H9 (cell line): ENCODE data around the gene CDH13. TPM values are rescaled to one million over a fixed set of nuclear protein-coding genes. Genes with fewer than 3 reads are reported as not detected.

ENCODE experiments used
- DNase-seq: peaks from one replicate; pipeline ENCODE4 v3.0.0-alpha.2; 2017
- H2AFZ ChIP-seq: one replicate; pipeline ENCODE4 v1.6.1; 2013; ENCODE audit warnings: mild to moderate bottlenecking, low read length, control low read depth, moderate library complexity
- H2AK5ac ChIP-seq: 2 replicates; pipeline ENCODE4 v1.6.1; 2013; ENCODE audit warnings: low read length, control low read depth, mixed read lengths; ENCODE audit not compliant: insufficient read length
- H2BK120ac ChIP-seq: one replicate; pipeline ENCODE4 v1.6.1; 2013; ENCODE audit warnings: low read depth, mild to moderate bottlenecking, low read length, control low read depth, inconsistent platforms; ENCODE audit not compliant: poor library complexity, severe bottlenecking
- H2BK12ac ChIP-seq: 2 replicates; pipeline ENCODE4 v1.6.1; 2013; ENCODE audit warnings: low read length, control low read depth, mixed read lengths, low read depth; ENCODE audit not compliant: insufficient read length
- H2BK15ac ChIP-seq: 2 replicates; pipeline ENCODE4 v1.6.1; 2013; ENCODE audit warnings: low read depth, low read length, control low read depth
- H2BK20ac ChIP-seq: one replicate; pipeline ENCODE4 v1.6.1; 2013; ENCODE audit warnings: low read depth, mild to moderate bottlenecking, low read length, control low read depth, inconsistent platforms; ENCODE audit not compliant: poor library complexity, severe bottlenecking
- H2BK5ac ChIP-seq: 2 replicates; pipeline ENCODE4 v1.6.1; 2013; ENCODE audit warnings: low read length, control low read depth, mixed read lengths; ENCODE audit not compliant: insufficient read length
- H3K14ac ChIP-seq: 2 replicates; pipeline ENCODE4 v1.6.1; 2013; ENCODE audit warnings: low read length, control low read depth; ENCODE audit not compliant: insufficient read depth
- H3K18ac ChIP-seq: 2 replicates; pipeline ENCODE4 v1.6.1; 2013; ENCODE audit warnings: low read depth, mild to moderate bottlenecking, mixed read lengths, low read length, control low read depth; ENCODE audit not compliant: insufficient read length
- H3K23ac ChIP-seq: 2 replicates; pipeline ENCODE4 v1.6.1; 2013; ENCODE audit warnings: low read length, control low read depth, mixed read lengths, low read depth; ENCODE audit not compliant: insufficient read length
- H3K23me2 ChIP-seq: 2 replicates; pipeline ENCODE4 v1.6.1; 2013; ENCODE audit warnings: low read depth, mild to moderate bottlenecking, mixed read lengths, low read length, control low read depth; ENCODE audit not compliant: insufficient read length, poor library complexity, severe bottlenecking
- H3K27ac ChIP-seq: 2 replicates; pipeline ENCODE4 v1.5.1; 2013; ENCODE audit warnings: low read length, control low read depth, mixed read lengths, low read depth; ENCODE audit not compliant: insufficient read length
- H3K27me3 ChIP-seq: 2 replicates; pipeline ENCODE4 v1.6.1; 2013; ENCODE audit warnings: low read length, control low read depth, inconsistent platforms; ENCODE audit not compliant: insufficient read depth
- H3K4ac ChIP-seq: 2 replicates; pipeline ENCODE4 v1.6.1; 2013; ENCODE audit warnings: low read depth, mild to moderate bottlenecking, control low read depth, inconsistent platforms, low read length, moderate library complexity
- H3K4me1 ChIP-seq: 2 replicates; pipeline ENCODE4 v1.6.1; 2013; ENCODE audit warnings: low read length, control low read depth, inconsistent platforms; ENCODE audit not compliant: insufficient read depth
- H3K4me2 ChIP-seq: 2 replicates; pipeline ENCODE4 v1.6.1; 2013; ENCODE audit warnings: low read length, control low read depth, mixed read lengths; ENCODE audit not compliant: insufficient read length, insufficient read depth
- H3K56ac ChIP-seq: 2 replicates; pipeline ENCODE4 v1.6.1; 2013; ENCODE audit warnings: low read depth, mild to moderate bottlenecking, mixed read lengths, low read length, control low read depth; ENCODE audit not compliant: insufficient read length
- H3K79me1 ChIP-seq: 2 replicates; pipeline ENCODE4 v1.6.1; 2013; ENCODE audit warnings: low read depth, mild to moderate bottlenecking, moderate library complexity, low read length, control low read depth, inconsistent platforms; ENCODE audit not compliant: insufficient read depth, poor library complexity, severe bottlenecking
- H3K79me2 ChIP-seq: 2 replicates; pipeline ENCODE4 v1.6.1; 2013; ENCODE audit warnings: low read length, control low read depth, inconsistent platforms; ENCODE audit not compliant: insufficient read depth
- H3K9ac ChIP-seq: 2 replicates; pipeline ENCODE4 v1.6.1; 2013; ENCODE audit warnings: low read length, control low read depth, mixed read lengths; ENCODE audit not compliant: insufficient read length; ENCODE audit errors: extremely low read depth
- H3K9me3 ChIP-seq: one replicate; pipeline ENCODE4 v1.6.1; 2013; ENCODE audit warnings: low read depth, low read length, inconsistent platforms; ENCODE audit not compliant: control insufficient read depth
- H3T11ph ChIP-seq: one replicate; pipeline ENCODE4 v1.6.1; 2013; ENCODE audit warnings: mild to moderate bottlenecking, low read length, control low read depth, inconsistent platforms
- H4K20me1 ChIP-seq: one replicate; pipeline ENCODE4 v1.6.1; 2013; ENCODE audit not compliant: control insufficient read depth, insufficient read length, insufficient read depth
- H4K5ac ChIP-seq: 2 replicates; pipeline ENCODE4 v1.6.1; 2013; ENCODE audit warnings: low read depth, mild to moderate bottlenecking, mixed read lengths, low read length, control low read depth; ENCODE audit not compliant: insufficient read length
- H4K8ac ChIP-seq: replicated peaks from 2 replicates; pipeline ENCODE4 v1.6.1; 2013; ENCODE audit warnings: low read length, control low read depth, mixed read lengths, low read depth; ENCODE audit not compliant: insufficient read length
- H4K91ac ChIP-seq: 2 replicates; pipeline ENCODE4 v1.6.1; 2013; ENCODE audit warnings: low read depth, mild to moderate bottlenecking, moderate library complexity, mixed read lengths, low read length, control low read depth; ENCODE audit not compliant: insufficient read length
- H3K27ac Mint-ChIP-seq, 3 experiments: 2 replicates in 2 of 3; 3 replicates in 1 of 3; pipeline ENCODE4 v1.8.0; 2020 to 2021; ENCODE audit warnings: mixed read lengths in 3 of 3, mild to moderate bottlenecking in 1 of 3, moderate library complexity in 1 of 3
- H3K27me3 Mint-ChIP-seq: 2 replicates; pipeline ENCODE4 v1.8.0; 2021; ENCODE audit warnings: low read depth, mild to moderate bottlenecking, moderate library complexity, mixed read lengths
- H3K36me3 Mint-ChIP-seq, 3 experiments: 2 replicates in 2 of 3; 3 replicates in 1 of 3; pipeline ENCODE4 v1.8.0; 2020 to 2021; ENCODE audit warnings: low read depth in 3 of 3, mixed read lengths in 3 of 3; ENCODE audit not compliant: insufficient read depth in 1 of 3
- H3K4me1 Mint-ChIP-seq, 2 experiments: 2 replicates each; pipeline ENCODE4 v1.8.0; 2020; ENCODE audit warnings: mixed read lengths in 2 of 2
- H3K4me3 Mint-ChIP-seq, 2 experiments: 2 replicates in 1 of 2; 3 replicates in 1 of 2; pipeline ENCODE4 v1.8.0; 2020 to 2021; ENCODE audit warnings: mild to moderate bottlenecking in 2 of 2, mixed read lengths in 2 of 2, moderate library complexity in 1 of 2
- H3K9me3 Mint-ChIP-seq, 2 experiments: 2 replicates in 1 of 2; 3 replicates in 1 of 2; pipeline ENCODE4 v1.8.0; 2020; ENCODE audit warnings: mild to moderate bottlenecking in 2 of 2, mixed read lengths in 2 of 2, moderate library complexity in 1 of 2
- CTCF ChIP-seq: fragments of 200-600 bp; sonication (generic); conservative IDR thresholded peaks from 3 replicates; pipeline ENCODE4 v1.8.0; 2021; ENCODE audit warnings: antibody characterized with exemption, mild to moderate bottlenecking
- WGBS: extraction: QIAGEN DNeasy Blood & Tissue Kit; methylation state at CpG from one replicate; pipeline ENCODE4 v1.1.7; 2013; ENCODE audit warnings: missing lambda C conversion rate, low lambda C conversion rate, mixed read lengths; ENCODE audit not compliant: insufficient read length; ENCODE audit errors: extremely low coverage; 5-methylcytosine and 5-hydroxymethylcytosine counted together
- total RNA-seq: library from RNA; stranded (reverse); gene quantifications from 2 replicates; pipeline ENCODE4 v1.2.1, GENCODE V29; 2021

The CDH13 gene
- total RNA-seq, 1 experiment from 2014 or later, result 1.5 TPM

GRCh38 chr16:83159049-83159448 is 532.3 kb downstream of the CDH13 start:
- H2AK5ac ChIP-seq, result no peak overlapping the region
- no peaks in the 10 kb centered on the region for H3K27me3 ChIP-seq
- WGBS, result no CpG with 5 or more reads among the region's 2 CpGs
- H2BK12ac ChIP-seq, result no peak overlapping the region
- Mint-ChIP-seq H3K27me3 (no peaks in the 10 kb centered on the region), H3K36me3 (no peaks in the 10 kb centered on the region; a peak in 1 of 7 replicates), H3K4me1 (peaks cover 12 to 21% of the 10 kb centered on the region in 2 experiments), H3K4me3 (no peak overlapping the region), H3K9me3 (peaks cover 0 to under 1% of the 10 kb centered on the region in 2 experiments; a peak in 2 of 5 replicates), H3K27ac (no peak overlapping the region)
- H3K9me3 ChIP-seq, result no peaks in the 10 kb centered on the region
- H3K23ac ChIP-seq, result no peak overlapping the region
- no peak overlapping the region for H3K9ac ChIP-seq
- H4K20me1 ChIP-seq, result no peaks in the 10 kb centered on the region
- no peak for DNase-seq
- no peak overlapping the region for H4K91ac ChIP-seq
- TF ChIP-seq CTCF, result no peak
- no peak overlapping the region for H2BK120ac ChIP-seq
- H3K23me2 ChIP-seq, result no peaks in the 10 kb centered on the region
- no peak overlapping the region for H2BK5ac ChIP-seq
- H3K4ac ChIP-seq, result no peak overlapping the region
- H3K79me2 ChIP-seq, result no peaks in the 10 kb centered on the region
- no peak overlapping the region for H3K56ac ChIP-seq
- H2AFZ ChIP-seq, result no peak overlapping the region
- H3K14ac ChIP-seq, result no peak overlapping the region
- H4K8ac ChIP-seq, result no peak overlapping the region
- no peak overlapping the region for H4K5ac ChIP-seq
- no peak overlapping the region for H3T11ph ChIP-seq
- no peak overlapping the region for H2BK15ac ChIP-seq
- H2BK20ac ChIP-seq, result no peak overlapping the region
- H3K18ac ChIP-seq, result no peak overlapping the region
- no peaks in the 10 kb centered on the region for H3K79me1 ChIP-seq
- no peak overlapping the region for H3K4me2 ChIP-seq
- peaks cover 2% of the 10 kb centered on the region; the same call in 1 of the 2 replicates for H3K4me1 ChIP-seq
- no peak overlapping the region for H3K27ac ChIP-seq
